AG04450 (cell line): ENCODE data around the gene F2R. TPM values are rescaled to one million over a fixed set of nuclear protein-coding genes. Genes with fewer than 3 reads are reported as not detected.
"Not testable (repeated sequence)": the region's sequence is repeated elsewhere in the genome, so short reads cannot be mapped to it uniquely, and the experiment has no call there.

Experiments used
- CTCF ChIA-PET: fragments of 300-600, 350-600 bp; formaldehyde crosslinking; extraction: SDS; loops from one replicate; lab custom pipeline; 2022; ENCODE audit warnings: antibody characterized with exemption, inconsistent platforms; lab: Charles Lee
- POLR2A ChIA-PET: fragments of 350-600 bp; formaldehyde crosslinking; extraction: SDS; loops from one replicate; lab custom pipeline; 2021; ENCODE audit warnings: antibody characterized with exemption, inconsistent platforms; lab: Yijun Ruan, JAX
- DNase-seq: peaks from one replicate; pipeline ENCODE4 v3.0.0-alpha.2; 2011; ENCODE audit warnings: low read depth, low spot score
- H3K27ac ChIP-seq: one replicate; pipeline ENCODE4 v1.5.1; 2012; ENCODE audit warnings: low read depth, low read length, control low read depth
- H3K27me3 ChIP-seq: one replicate; pipeline ENCODE4 v1.6.0; 2012; ENCODE audit warnings: low read length; ENCODE audit not compliant: control insufficient read depth, insufficient read depth
- H3K4me3 ChIP-seq: 2 replicates; pipeline ENCODE4 v1.5.1; 2011; ENCODE audit warnings: mild to moderate bottlenecking, low read depth, low read length, control low read depth
- H3K9me3 ChIP-seq: 2 replicates; pipeline ENCODE4 v1.5.1; 2012; ENCODE audit warnings: low read length; ENCODE audit not compliant: control insufficient read depth, insufficient read depth
- CTCF ChIP-seq: IDR thresholded peaks from 2 replicates; pipeline ENCODE4 v1.5.1; 2011; ENCODE audit warnings: low read depth, low read length, control low read depth, inconsistent platforms
- polyA plus RNA-seq: library from polyadenylated mRNA; depleted of rRNA; stranded (reverse); fragments of >200 nt; gene quantifications from 2 replicates; pipeline ENCODE4 v1.2.3, GENCODE V29; 2011

Gene F2R
- polyA plus RNA-seq, 1 experiment, result 324 TPM

DNA sequence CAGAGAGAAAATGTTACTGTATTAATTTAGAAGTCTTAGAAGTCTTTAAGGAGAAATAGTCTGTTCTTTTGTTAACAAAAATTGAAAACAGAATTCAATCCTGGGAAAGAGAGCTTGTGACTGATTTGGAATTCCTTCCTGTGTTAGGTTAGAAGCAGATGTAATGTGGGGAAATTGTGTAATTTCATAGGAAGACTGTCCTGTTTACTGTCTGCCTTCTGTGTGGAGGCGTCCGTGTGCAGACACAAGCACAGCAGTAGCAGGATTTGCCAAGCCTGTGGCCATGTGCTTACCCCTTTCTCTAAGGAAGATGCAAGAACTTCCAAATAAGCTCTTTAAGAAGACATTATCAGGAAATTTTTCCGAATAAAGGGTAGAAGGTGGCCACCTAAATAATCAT, 36.7 kb upstream of the F2R start:
- Histone ChIP-seq H3K4me3 (no peak overlapping the region), H3K9me3 (no peaks in the 10 kb centered on the region), H3K27ac (no peak overlapping the region), H3K27me3 (no peaks in the 10 kb centered on the region)
- TF ChIP-seq CTCF, result no peak
- ChIA-PET CTCF (interaction anchor here (1.0 to 2.4 kb wide), 3 partner anchors 10 to 95 kb away, joined by 3 to 12 read pairs (median 3); no protein-coding TSS in a partner anchor), POLR2A (interaction anchor here (0.8 to 1.2 kb wide), 3 partner anchors 11 to 117 kb away, joined by 3 to 6 read pairs (median 3); partner anchors contain the start of gene F2R)
- no peak for DNase-seq

DNA sequence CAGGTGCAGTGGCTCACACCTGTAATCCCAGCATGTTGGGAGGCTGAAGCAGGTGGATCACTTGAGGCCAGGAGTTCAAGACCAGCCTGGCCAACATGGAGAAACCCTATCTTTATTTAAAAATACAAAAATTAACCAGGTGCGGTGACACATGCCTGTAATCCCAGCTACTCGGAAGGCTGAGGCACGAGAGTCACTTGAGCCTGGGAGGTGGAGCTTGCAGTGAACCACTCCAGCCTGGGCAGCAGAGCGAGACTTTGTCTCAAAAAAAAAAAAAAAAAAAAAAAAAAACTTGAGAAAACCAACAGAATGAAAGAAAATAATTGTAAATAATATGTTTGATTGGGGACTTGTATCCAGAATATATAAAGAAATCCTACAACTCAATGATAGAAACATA, 35.1 kb upstream of the F2R start:
- not testable (repeated sequence) for H3K4me3 ChIP-seq, H3K9me3 ChIP-seq, H3K27ac ChIP-seq, DNase-seq, H3K27me3 ChIP-seq
- ChIA-PET POLR2A (interaction anchor here (0.7 kb wide), 1 partner anchor 24 kb away, joined by 6 read pairs; no protein-coding TSS in a partner anchor), CTCF (interaction anchor here (1.0 kb wide), 1 partner anchor 93 kb away, joined by 7 read pairs; no protein-coding TSS in a partner anchor)

- POLR2A ChIA-PET, result interaction anchor here (0.7 kb wide), 1 partner anchor 24 kb away, joined by 6 read pairs; no protein-coding TSS in a partner anchor
These were observed 34.6 kb upstream of the F2R start for GRCh38 chr5:76681287-76681686.

DNA sequence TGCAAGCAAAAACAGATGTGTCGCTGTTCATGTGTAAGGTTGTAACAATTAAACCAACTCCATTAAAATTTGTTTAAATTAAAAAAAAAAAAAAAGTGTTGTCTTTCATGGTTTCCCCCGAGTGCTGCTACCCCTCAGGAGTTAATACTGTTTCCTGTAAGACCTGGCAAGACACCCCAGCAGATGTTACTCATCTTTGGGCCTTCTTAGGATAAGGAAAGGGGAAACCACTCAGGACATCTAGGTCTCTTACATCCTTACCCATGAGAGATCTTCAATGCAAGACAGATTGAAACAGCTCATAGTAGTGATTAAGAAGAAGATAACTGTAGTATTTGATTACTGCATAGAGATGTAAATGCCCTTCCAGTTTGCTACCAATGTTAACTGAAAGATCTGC, 33.5 kb upstream of the F2R start:
- DNase-seq, result no peak
- no peak for TF ChIP-seq CTCF
- CTCF ChIA-PET, result interaction anchor here (1.1 to 1.3 kb wide), 2 partner anchors 40 to 92 kb away, joined by 4 to 6 read pairs; no protein-coding TSS in a partner anchor
- Histone ChIP-seq H3K9me3 (no peaks in the 10 kb centered on the region), H3K27me3 (no peaks in the 10 kb centered on the region), H3K4me3 (no peak overlapping the region), H3K27ac (no peak overlapping the region)
- POLR2A ChIA-PET, result interaction anchor here (0.7 kb wide), 1 partner anchor 13 kb away, joined by 3 read pairs; no protein-coding TSS in a partner anchor

More at GRCh38 chr5:76681287-76681686, 34.6 kb upstream of the F2R start:
- TF ChIP-seq CTCF, result no peak
- CTCF ChIA-PET, result interaction anchor here (1.3 kb wide), 1 partner anchor 93 kb away, joined by 6 read pairs; no protein-coding TSS in a partner anchor
- H3K9me3 ChIP-seq, result no peaks in the 10 kb centered on the region
- no peak overlapping the region for H3K4me3 ChIP-seq
- no peak for DNase-seq
- H3K27ac ChIP-seq, result no peak overlapping the region
- no peaks in the 10 kb centered on the region for H3K27me3 ChIP-seq

- CTCF ChIA-PET, result interaction anchor here (1.5 kb wide), 1 partner anchor 91 kb away, joined by 5 read pairs; no protein-coding TSS in a partner anchor
- no peak overlapping the region for H3K27ac ChIP-seq
- no peaks in the 10 kb centered on the region for H3K27me3 ChIP-seq
- no peak for TF ChIP-seq CTCF
- no peak for DNase-seq
- H3K9me3 ChIP-seq, result no peaks in the 10 kb centered on the region
- no peak overlapping the region for H3K4me3 ChIP-seq
- POLR2A ChIA-PET, result no interaction called here
These were observed 31.9 kb upstream of the F2R start for GRCh38 chr5:76683816-76684731.
